NCI-H1694 (cell line): ENCODE measurements around the gene SPPL2B.
"Not testable (repeated sequence)": the region's sequence is repeated elsewhere in the genome, so short reads cannot be mapped to it uniquely, and the experiment has no call there.

Source experiments
- DNase-seq: peaks from one replicate; lab custom pipeline; 2025; lab: John Stamatoyannopoulos, UW

SPPL2B gene

DNA sequence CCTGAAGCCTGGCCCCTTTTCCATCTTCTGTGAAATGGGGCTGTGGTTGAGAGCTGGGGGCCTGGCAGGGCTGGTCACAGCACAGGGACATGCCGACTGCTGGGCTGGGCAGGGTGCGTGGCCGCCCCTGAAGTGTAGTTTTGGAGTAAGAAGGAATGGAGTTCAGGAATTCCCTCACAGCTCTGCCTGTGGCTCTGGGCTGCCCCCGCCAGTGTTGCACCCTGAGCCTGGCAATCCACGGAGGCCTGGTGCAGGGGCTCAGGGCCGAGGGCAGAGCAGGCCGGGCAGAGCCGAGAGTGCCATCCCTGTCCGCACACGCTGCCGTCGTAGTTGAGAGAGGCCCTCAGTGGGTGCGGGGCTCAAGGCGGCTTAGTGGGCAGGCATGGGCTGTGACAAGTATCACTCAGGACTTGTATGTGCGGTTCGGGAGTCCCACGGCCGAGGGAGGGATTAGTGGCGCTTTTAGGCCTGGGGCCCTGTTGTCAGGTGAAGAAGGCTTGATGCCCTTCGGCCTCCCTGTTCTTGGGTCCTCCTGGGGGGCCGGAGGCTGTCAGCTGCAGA, 9.7 kb downstream of the SPPL2B start:
- DNase-seq: no peak

DNA sequence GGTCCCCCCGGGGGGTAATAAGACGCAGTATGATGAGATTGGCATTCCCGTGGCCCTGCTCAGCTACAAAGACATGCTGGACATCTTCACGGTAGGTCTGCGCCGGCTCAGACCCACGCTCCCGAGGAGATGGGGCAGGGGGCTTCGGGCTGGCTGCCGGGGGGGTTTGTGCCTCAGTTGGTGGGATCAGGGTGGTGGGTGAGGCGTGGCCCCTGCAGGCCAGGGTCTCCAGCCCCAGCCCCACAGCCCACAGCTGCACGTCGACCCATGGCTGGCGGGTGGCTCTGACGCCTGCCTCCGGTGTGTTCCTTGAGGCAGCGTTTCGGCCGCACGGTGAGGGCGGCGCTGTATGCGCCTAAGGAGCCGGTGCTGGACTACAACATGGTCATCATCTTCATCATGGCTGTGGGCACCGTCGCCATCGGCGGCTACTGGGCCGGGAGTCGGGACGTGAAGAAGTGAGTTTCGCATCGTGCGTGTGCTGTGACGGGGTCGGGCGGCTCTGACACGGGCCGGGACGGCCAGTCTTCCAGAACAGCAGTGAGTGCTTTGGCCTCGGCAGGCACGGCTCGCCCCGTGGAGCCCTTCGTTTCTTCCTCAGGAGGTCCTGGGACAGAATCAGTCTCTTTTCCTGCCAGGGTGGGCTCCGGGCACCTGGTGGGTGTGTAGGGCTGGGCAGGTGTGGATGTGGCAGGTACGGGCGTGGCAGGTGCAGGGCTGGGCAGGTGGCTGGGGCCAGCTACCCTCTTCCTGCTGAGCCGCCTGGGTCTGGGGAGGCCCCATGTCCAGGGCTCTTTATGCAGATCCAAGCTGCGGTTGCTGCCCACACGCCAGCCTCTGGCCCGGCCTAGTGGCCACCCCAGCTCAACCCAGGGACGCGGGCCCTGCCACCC, 10.5 kb downstream of the SPPL2B start:
- no peak for DNase-seq

DNA sequence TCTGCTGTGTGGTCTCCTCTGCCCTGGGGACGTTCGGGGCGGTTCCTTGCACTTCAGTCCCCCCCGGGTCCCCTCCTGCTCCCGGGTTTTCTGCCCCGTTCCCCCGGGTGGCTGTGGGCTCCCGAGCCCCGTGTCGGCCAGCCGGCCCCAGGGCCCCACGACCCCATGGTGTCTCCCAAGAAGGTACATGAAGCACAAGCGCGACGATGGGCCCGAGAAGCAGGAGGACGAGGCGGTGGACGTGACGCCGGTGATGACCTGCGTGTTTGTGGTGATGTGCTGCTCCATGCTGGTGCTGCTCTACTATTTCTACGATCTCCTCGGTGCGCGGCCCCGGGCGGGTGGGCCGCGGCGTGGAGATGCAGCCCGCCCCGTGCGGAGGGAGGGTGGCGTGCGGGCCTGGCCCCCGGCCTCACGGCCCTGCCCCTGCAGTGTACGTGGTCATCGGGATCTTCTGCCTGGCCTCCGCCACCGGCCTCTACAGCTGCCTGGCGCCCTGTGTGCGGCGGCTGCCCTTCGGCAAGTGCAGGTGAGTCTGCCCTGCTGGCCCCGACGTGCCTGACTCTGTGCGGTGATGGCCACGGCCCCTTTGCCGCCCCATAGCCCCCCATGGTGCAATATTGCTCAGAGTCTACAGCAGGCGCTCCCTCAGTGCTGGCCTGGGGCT, 11.3 kb downstream of the SPPL2B start:
- no peak for DNase-seq

DNA sequence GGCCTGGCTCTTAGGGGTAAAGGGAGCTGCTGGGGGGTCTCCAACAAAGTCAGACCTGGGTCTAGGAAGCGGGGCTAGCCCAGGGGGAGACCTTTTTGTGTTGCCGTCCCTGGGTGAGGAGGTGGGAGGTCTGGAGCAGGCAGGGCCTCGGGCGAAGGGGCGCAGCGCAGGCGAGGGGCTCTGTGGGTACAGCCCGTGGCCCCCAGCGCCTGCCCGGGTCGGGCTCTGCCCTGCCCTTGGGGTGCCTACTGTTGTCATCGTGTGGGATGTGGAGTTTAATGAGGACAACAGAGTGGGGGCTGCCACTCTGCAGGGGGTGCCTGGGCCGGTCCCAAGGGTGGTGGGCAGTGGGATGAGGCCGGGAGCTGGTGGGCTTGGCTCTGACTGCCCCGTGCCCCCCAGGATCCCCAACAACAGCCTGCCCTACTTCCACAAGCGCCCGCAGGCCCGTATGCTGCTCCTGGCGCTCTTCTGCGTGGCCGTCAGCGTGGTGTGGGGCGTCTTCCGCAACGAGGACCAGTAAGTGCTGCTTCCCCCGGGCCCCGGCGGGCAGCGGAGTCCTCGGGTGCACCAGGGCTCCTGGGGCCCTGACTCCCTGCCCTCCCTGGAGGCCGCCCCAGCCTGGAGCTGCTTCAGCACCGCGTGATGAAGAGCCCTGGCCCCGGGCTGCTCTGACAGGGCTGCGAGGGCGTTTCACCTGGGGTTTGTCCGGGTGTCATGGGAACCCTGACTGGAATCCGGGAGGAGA, 12.2 kb downstream of the SPPL2B start:
- DNase-seq: no peak

DNA sequence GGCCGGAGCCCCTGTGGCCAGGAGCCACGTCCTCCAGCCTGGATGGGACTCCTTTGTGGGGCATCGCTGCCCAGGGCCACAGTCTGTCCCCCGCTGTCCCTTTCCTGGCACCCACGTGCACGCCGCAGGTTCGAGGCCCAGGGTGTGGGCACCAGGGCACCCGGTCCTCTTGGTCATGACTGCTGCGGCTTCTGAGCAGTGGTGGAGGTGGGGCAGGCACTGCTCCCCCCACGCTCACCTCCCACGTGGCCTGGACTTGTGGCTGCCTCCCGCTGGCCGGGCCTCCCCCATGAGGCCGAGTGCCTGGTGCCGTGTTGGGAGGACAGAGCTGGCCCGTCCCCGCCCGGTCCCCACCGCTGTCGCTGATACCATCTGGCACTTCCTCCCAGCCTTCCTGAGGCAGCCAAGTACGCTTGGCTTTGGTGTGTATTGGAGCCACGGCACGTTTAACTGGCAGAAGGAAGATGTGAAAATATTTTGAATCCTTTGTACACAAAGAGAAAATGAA, 12.8 kb downstream of the SPPL2B start:
- peak; percentile 30 for DNase-seq

DNA sequence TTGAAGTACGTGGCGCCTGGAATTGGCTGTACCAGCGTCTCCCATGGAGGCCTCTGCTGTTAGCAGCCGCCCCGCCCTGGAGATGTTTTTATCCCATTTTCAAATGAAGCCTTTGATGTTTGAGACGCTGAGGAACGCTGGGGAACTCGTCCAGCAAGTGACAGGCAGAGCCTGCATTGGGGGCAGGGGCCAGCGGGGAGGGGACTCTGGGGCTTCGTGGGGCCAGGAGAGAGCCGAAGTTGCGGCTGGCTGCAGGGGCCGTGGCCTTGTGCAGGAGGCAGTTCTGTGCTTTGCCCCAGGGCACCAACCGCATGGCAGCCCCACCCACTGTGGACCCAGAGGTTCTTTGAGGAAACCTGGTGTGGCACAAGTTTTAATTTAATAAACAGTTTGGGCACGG, 13.5 kb downstream of the SPPL2B start:
- no peak for DNase-seq

DNA sequence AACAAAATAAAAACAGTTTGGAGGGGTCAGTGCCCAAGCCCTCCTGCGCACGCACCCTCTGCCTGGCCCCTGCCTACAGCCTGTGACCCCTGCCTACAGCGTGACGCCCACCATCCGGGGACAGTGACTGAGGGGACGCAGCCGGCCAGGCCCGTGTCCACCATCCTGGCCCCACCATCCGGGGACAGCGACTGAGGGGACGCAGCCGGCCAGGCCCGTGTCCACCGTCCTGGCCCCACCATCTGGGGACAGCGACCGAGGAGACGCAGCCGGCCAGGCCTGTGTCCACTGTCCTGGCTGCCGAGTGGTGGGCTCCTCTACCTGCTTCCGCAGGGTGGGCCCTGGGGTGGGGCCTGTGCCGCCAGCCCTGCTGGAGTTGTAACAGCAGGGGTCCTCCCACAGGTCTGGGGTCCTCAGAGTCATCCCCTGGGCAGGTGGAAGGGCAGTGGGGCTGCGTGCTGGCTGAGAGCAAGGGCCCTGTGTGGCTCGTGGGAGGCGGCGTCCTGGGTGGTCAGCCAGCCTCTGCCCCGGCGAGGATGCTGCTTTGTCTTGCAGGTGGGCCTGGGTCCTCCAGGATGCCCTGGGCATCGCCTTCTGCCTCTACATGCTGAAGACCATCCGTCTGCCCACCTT, 14.3 kb downstream of the SPPL2B start:
- no peak for DNase-seq

DNA sequence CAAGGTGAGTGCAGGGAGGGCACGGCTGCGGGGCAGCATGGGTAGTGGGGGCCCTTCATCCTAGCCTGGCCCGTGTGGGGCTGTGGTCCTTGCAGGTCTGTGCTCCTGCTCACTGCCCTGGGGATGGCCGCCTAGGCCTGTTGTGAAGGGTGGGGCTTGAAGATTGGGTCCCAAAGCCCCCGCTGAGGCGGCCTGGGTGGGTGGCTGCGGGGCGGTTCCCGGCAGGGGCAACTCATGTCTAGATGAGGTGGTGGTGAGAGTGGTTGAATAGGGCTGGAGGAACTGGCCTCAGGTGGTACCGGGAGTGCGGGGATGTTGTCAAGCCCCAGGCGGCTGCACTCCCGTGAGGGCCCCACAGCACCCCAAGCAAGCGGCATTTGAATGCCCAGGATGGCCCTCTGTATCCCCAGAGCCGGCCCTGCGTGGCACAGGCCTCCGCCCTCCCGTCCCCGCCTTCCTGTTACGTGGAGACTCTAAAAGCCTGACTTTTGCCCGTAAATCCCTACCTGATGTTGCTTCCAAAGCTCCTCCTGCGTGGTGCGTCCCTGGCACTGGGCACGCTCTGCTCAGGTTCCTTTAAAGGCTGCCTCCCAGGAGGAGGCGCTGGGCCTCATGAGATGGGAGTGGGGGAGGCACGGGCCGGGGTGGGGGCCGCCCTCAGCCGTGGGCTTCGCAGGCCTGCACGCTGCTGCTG, 15.0 kb downstream of the SPPL2B start:
- DNase-seq: no peak

DNA sequence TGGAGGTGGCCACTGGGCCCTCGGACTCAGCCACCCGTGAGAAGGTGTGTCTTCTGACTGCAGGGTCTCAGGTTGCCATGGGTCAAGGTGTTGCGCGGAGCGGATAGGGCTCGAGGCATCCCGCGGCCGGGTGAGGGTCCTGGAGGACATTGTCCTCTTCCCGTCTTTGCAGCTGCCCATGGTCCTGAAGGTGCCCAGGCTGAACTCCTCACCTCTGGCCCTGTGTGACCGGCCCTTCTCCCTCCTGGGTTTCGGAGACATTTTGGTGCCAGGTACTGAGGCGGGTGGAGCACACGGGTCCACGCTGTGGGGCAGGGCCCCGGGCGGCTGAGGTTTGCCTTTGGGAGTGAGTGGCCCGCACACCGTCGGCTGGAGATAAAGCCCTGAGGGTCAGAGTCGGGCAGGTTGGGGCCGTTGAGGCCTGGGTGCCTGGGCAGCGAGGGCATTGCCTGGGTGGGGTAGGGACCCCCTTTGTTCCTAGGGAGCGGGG, 15.9 kb downstream of the SPPL2B start:
- no peak for DNase-seq

DNA sequence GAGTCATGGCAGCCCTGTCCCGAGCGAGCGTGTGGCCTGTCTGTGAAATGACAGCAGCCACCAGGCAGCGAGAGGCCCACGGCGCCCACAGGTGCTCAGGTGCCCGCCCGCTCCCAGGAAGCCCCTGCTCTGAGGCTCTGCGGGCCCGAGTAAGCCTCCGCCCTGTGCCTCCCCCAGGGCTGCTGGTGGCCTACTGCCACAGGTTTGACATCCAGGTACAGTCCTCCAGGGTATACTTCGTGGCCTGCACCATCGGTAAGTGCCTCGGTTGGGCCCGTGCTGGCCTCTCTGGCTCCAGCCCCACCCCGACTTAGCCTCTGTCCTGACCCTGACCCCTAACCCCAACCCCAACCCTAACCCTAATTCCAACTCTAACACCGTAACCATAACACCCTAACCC, 16.6 kb downstream of the SPPL2B start:
- DNase-seq: no peak

DNA sequence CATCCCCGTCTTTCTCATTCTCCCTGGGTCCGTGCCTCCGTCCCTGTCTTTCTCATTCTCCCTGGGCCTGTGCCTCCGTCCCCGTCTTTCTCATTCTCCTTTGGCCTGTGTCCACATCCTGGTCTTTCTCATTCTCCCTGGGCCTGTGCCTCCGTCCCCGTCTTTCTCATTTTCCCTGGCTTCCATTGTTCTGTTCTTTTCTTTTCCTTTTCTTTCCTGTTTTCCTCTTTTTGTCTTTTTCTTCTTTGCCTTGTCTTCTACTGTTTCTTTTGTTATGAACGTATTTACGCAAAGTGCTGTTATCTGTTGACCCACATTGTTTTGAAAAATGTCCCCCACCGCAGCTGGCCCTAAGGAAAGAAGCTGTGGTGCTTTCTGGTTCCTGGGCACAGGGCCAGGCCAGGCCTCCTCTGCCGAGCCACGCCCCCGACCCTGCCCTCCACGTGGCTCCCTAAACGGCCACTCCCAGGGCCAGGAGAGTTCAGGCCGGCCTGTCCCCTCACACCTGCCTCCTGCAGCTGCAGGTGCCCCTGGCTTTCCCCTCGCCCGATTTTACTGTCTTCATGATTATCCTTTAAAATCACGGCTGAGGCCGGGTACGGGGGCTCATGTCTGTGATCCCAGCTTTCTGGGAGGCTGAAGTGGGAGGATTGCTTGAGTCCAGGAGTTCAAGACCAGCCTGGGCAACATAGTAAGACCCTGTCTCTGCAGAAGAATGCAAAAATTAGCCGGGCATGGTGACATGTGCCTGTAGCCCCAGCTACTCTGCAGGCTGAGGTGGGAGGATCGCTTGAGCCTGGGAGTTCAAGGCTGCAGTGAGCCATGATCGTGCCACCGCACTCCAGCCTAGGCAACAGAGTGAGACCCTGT, 17.5 kb downstream of the SPPL2B start:
- no peak for DNase-seq

DNA sequence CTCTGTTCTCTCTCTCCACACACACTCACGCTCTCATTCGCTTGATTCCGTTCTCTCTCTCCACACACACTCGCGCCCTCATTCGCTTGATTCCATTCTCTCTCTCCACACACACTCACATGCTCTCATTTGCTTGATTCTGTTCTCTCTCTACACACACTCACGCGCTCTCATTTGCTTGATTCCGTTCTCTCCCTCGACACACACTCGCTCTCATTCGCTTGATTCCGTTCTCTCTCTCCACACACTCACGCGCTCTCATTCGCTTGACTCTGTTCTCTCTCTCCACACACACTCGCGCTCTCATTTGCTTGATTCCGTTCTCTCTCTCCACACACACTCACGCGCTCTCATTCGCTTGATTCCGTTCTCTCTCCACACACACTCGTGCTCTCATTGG, 21.3 kb downstream of the SPPL2B start:
- not testable (repeated sequence) for DNase-seq

DNA sequence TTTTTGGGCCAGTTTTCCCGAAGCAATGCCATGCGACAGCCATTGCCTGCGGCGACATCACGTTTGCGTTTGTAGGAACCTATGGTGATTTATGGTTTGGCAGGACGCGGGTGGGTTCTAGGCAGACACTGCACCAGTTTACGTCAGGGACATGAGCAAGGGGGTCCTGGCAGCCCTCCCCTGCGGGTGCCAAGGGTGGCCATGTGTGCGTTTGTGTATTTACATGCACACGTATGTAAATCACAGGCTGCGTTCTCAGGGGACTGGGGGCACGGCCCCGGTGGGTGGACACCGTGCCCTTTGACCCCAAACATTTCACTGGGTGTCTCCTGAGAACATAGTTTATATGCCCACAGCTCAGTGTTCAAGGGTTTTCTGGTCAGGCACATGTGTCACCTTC, 22.2 kb downstream of the SPPL2B start:
- DNase-seq: no peak

DNA sequence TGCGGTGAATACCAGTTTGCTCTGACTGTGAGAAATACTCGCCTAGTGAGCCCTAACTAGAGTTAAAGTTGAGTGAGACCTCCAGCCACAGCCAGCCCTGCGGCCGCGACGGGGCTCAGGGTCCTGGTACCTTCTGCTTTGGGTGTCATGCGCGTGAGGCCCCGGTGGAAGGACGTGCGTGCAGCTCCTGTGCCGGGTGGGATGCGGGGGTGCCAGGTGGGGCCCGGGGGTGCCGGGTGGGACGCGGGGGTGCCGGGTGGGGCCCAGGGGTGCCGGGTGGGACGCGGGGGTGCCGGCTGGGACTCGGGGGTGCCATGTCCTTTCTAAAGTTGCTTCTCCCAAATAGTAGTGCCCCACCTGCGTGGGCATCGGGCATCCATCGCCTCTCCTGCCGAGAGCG, 23.1 kb downstream of the SPPL2B start:
- DNase-seq: no peak

DNA sequence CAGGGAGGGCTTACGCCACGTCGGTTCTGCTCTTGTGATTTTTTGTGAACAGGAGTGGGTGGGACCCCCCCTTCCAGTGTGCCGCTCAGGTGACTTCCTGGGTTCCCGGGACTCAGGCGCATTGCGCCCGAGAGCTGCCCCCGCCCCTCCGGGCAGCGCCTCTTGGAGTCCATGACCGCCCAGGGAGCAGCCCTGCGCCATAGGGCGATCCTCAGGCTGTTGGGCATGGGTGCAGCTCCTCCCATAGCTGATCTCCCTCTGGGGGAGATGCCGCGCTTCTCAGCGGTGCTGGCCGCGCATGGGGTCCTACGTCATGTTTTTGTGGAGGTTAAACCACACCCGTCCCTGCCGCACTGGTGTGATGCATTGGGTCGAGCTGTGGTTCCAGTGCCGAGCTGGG, 23.6 kb downstream of the SPPL2B start:
- no peak for DNase-seq

DNA sequence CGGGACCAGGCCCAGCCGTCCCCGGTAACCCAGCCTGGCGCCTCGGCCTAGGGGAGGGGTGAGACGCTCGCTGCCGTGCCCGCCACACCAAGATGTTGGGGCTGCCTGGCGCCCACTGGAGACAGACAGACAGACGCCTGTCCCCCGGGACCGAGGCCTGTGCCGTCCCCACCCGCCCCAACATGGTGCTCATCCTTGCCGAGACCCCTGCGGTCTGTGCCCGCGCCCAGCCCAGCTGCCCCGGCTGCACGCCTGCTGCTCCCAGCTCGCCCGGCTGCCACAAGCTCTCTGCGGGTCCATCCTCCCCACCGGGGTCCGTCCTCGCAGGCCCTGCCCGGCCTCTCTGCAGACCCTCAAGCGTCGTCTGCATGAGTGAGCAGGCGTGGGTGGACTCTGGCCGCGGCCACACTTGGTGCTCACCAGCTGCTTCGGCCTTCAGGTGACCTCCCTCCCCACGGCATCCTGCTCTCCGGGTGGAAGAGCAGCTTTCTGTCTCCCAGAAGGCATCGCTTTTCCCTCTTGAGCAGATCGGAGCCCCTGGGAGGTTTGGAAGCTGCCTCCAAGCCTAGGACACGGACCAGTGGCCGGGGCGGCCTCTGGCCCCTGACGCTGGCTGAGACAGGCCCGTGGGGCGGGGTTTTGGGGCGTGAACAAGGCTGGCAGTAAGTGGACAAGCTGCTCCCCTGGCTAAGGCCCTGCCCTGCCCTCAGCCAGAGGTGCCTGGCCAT, 24.8 kb downstream of the SPPL2B start:
- DNase-seq: no peak

DNA sequence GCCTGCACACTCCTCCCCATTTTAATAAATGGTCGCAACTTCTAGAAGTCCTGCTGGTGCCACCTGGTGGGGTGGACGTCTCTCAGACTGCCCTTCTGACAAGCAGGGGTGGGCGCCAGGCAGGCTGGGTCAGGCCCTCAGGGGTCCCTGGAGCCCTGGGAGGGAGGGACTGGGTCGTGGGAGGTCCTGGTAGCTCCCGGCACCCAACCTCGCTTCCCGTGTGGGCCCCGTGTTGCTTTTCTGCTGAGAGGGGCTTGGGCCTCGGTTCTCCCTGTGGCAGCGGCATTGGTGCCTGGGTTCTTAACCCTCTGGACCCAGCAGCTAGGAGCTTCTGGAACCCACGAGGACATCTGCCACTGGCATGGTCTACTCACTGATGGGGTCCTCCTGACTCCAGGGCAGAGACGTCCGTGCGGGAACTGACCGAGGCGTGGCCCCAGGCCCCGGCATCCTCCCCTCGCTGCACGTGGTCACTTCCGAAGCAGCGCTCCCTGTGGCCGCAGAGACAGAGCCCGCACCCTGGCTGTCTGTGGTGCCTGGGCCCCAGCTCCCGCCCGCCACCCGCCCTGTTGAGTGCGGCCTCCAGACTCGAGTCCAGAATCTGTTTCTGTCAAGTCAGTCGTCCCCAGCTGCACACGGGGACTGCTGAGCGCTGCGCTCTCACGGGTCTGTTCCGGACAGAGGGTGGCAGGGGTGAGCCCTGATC, 25.6 kb downstream of the SPPL2B start:
- DNase-seq: no peak

DNA sequence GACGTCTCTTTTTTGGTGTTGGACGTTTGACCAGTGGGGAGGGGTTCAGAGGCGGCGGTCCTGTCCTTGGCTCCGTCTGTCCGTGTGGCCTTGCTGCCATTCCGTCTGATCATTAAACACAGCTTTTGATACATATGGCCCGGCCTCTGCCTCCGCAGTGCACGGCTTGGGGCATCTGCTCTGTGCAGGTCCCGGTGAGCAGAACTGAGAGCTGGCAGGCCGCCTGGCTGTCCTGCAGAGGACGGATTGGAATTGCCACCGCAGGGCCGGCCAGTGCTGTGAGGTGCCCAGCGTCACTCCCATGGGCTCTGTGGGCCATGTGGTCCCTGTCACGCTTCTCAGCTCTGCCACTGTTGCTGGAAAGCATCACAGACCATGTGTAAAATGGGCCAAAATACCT, 26.2 kb downstream of the SPPL2B start:
- no peak for DNase-seq
